HepG2 (cell line): ENCODE data around the gene HERC4. TPM values are rescaled to one million over a fixed set of nuclear protein-coding genes. Genes with fewer than 3 reads are reported as not detected.

Experiments used
- ATAC-seq: fragments of 200-7000 bp; cut with Tn5 transposase; 3 replicates; pipeline ENCODE4 v1.9.1; 2020; ENCODE audit warnings: mild to moderate bottlenecking, moderate library complexity
- BruUV-seq: library from RNA; stranded (reverse); fragments of 400-500 nt; replicated peaks from 2 replicates; lab custom pipeline; 2021; lab: Mats Ljungman, UMichigan
- CTCF ChIA-PET: fragments of 300-600 bp; formaldehyde crosslinking; extraction: SDS; loops from one replicate; lab custom pipeline; 2021; ENCODE audit warnings: low total read pairs, inconsistent platforms, low intra/inter-chr PET ratio; lab: Yijun Ruan, JAX
- POLR2A ChIA-PET: fragments of 350-600 bp; sonication (Branson Sonifier 250); formaldehyde crosslinking; loops from one replicate; lab custom pipeline; 2020; ENCODE audit warnings: antibody characterized with exemption, inconsistent platforms; lab: Yijun Ruan, JAX
- DNase-seq: peaks from one replicate; pipeline ENCODE4 v3.0.0-alpha.2; 2015; ENCODE audit warnings: low spot score
- FAIRE-seq: peaks from 3 replicates; lab custom pipeline; 2011; peaks lifted over from hg19 to GRCh38; lab: Jason Lieb, UNC
- H2AFZ ChIP-seq: one replicate; pipeline ENCODE4 v1.6.1; 2011; ENCODE audit warnings: low read length, inconsistent platforms
- H3K27ac ChIP-seq: fragments of 300-600 bp; 3 replicates; pipeline ENCODE4 v1.8.0; 2011; ENCODE audit warnings: mixed run types, mild to moderate bottlenecking, mixed read lengths, low read length, inconsistent platforms; ENCODE audit not compliant: insufficient read depth; ENCODE audit errors: extremely low read length
- H3K27me3 ChIP-seq, 2 experiments: fragments of 200-600 bp in 1 of 2; 2 replicates in 1 of 2; 3 replicates in 1 of 2; pipeline versions ENCODE4 v1.6.0 to v1.8.0; 2011; ENCODE audit warnings: low read length in 2 of 2, mild to moderate bottlenecking in 2 of 2, moderate library complexity in 2 of 2, inconsistent platforms in 1 of 2; ENCODE audit not compliant: insufficient read depth in 2 of 2, control insufficient read depth in 1 of 2
- H3K36me3 ChIP-seq, 2 experiments: fragments of 200-600 bp in 1 of 2; replicated peaks in 1 of 2; 2 replicates in 1 of 2; 3 replicates in 1 of 2; pipeline versions ENCODE4 v1.5.1 to v1.8.0; 2011; ENCODE audit warnings: low read length in 2 of 2, inconsistent platforms in 1 of 2; ENCODE audit not compliant: insufficient read depth in 2 of 2, control insufficient read depth in 1 of 2
- H3K4me1 ChIP-seq: 2 replicates; pipeline ENCODE4 v1.5.1; 2012; ENCODE audit warnings: low read length, inconsistent platforms; ENCODE audit not compliant: insufficient read depth
- H3K4me2 ChIP-seq: 2 replicates; pipeline ENCODE4 v1.6.0; 2011; ENCODE audit warnings: low read depth, low read length, inconsistent platforms
- H3K4me3 ChIP-seq, 3 experiments: fragments of 200-600 bp in 1 of 3; sonication (generic), shearing (Covaris generic) in 1 of 3; replicated peaks in 1 of 3; 2 replicates each; pipeline ENCODE4 v1.5.1; 2011 to 2016; ENCODE audit warnings: low read length in 3 of 3, inconsistent platforms in 2 of 3, low read depth in 2 of 3, mild to moderate bottlenecking in 2 of 3, control low read depth in 1 of 3, mixed read lengths in 1 of 3; ENCODE audit not compliant: insufficient read depth in 1 of 3
- H3K79me2 ChIP-seq: one replicate; pipeline ENCODE4 v1.6.1; 2011; ENCODE audit warnings: low read length, inconsistent platforms; ENCODE audit not compliant: insufficient read depth
- H3K9ac ChIP-seq: 2 replicates; pipeline ENCODE4 v1.6.0; 2011; ENCODE audit warnings: mild to moderate bottlenecking, low read depth, low read length, inconsistent platforms; ENCODE audit not compliant: insufficient read depth
- H3K9me3 ChIP-seq: 2 replicates; pipeline ENCODE4 v1.5.1; 2012; ENCODE audit warnings: mild to moderate bottlenecking, low read length
- H4K20me1 ChIP-seq: 2 replicates; pipeline ENCODE4 v1.6.0; 2011; ENCODE audit warnings: inconsistent platforms, mild to moderate bottlenecking, low read length, moderate library complexity; ENCODE audit not compliant: insufficient read depth
- ARID5B ChIP-seq: IDR thresholded peaks from 2 replicates; pipeline ENCODE4 v1.4.0; 2020; ENCODE audit warnings: mild to moderate bottlenecking, missing genetic modification reagents
- FOXP1 ChIP-seq, 2 experiments: fragments of 450-650 bp in 1 of 2; IDR thresholded peaks; 2 replicates each; pipeline ENCODE4 v1.6.1; 2017 to 2018; ENCODE audit warnings: antibody characterized with exemption in 1 of 2
- GABPA ChIP-seq, 2 experiments: IDR thresholded peaks; 2 replicates each; pipeline ENCODE4 v1.6.1; 2011 to 2016; ENCODE audit warnings: low read depth in 2 of 2, low read length in 1 of 2, missing biosample characterization in 1 of 2, missing genetic modification characterization in 1 of 2
- GPBP1L1 ChIP-seq: sonication (generic); formaldehyde crosslinking; IDR thresholded peaks from 2 replicates; pipeline ENCODE4 v1.5.0; 2020; ENCODE audit warnings: mild to moderate bottlenecking, missing genetic modification reagents
- KLF15 ChIP-seq: sonication (generic); formaldehyde crosslinking; IDR thresholded peaks from 2 replicates; pipeline ENCODE4 v1.8.1; 2023; ENCODE audit warnings: borderline replicate concordance, mild to moderate bottlenecking, inconsistent platforms, missing genetic modification reagents, mixed read lengths
- SKI ChIP-seq: fragments of 450-650 bp; IDR thresholded peaks from one replicate; pipeline ENCODE4 v1.6.1; 2018; ENCODE audit warnings: mild to moderate bottlenecking; ENCODE audit not compliant: partially characterized antibody
- STAT6 ChIP-seq: sonication (generic); formaldehyde crosslinking; IDR thresholded peaks from 2 replicates; pipeline ENCODE4 v1.4.0; 2020; ENCODE audit warnings: missing genetic modification reagents, mild to moderate bottlenecking, borderline replicate concordance
- ZFP37 ChIP-seq: sonication (generic); formaldehyde crosslinking; IDR thresholded peaks from 2 replicates; pipeline ENCODE4 v1.4.0; 2020; ENCODE audit warnings: missing genetic modification reagents, borderline replicate concordance
- ZNF180 ChIP-seq: sonication (generic); formaldehyde crosslinking; IDR thresholded peaks from 2 replicates; pipeline ENCODE4 v1.4.0; 2020; ENCODE audit warnings: low read depth, missing genetic modification reagents, borderline replicate concordance
- ZNF343 ChIP-seq: sonication (generic); formaldehyde crosslinking; IDR thresholded peaks from 2 replicates; pipeline ENCODE4 v1.4.0; 2020; ENCODE audit warnings: mild to moderate bottlenecking, missing genetic modification reagents
- WGBS: methylation state at CpG from one replicate; pipeline ENCODE4 v1.1.6; 2017; ENCODE audit warnings: low lambda C conversion rate; 5-methylcytosine and 5-hydroxymethylcytosine counted together
- in situ Hi-C: cut with HindIII; loops from 2 replicates; pipeline ENCODE4 v1.10.0; 2017; ENCODE audit warnings: low pct_unique_long_range_greater_than_20kb; ENCODE audit not compliant: extremely low pct_ligation_motif_present
- intact Hi-C: fragments of 100-400 bp; cut with micrococcal nuclease; formaldehyde crosslinking; loops from one replicate; pipeline ENCODE4 v1.10.0; 2022; ENCODE audit not compliant: unreplicated experiment
- polyA plus RNA-seq, 8 experiments: library from polyadenylated mRNA; depleted of rRNA in 3 of 8; stranded (reverse) in 7 of 8; unstranded in 1 of 8; fragments of >200 nt; fragmentation: Illumina TruSeq in 4 of 8; extraction: Trizol in 4 of 8; gene quantifications; 2 replicates each; pipeline versions ENCODE4 v1.2.1 to v1.2.3, GENCODE V29; 2011 to 2016; ENCODE audit warnings: low read depth in 4 of 8, missing spikeins in 1 of 8, mixed read lengths in 1 of 8; ENCODE audit not compliant: insufficient read depth in 1 of 8
- total RNA-seq, 5 experiments: library from RNA; depleted of rRNA; stranded (reverse); fragments of >200 nt; fragmentation: Illumina TruSeq; extraction: Trizol; gene quantifications; 2 replicates each; pipeline ENCODE4 v1.2.3, GENCODE V29; 2016; ENCODE audit warnings: low read depth in 1 of 5

HERC4 gene
- total and polyA plus RNA-seq, 2 of the 13 experiments (the other 11 are each of a cell fraction or from before 2014, with no cell fraction given): 9.8 to 20.2 TPM

GRCh38 chr10:68047122-68047521, 28.0 kb downstream of the HERC4 start:
- Histone ChIP-seq H3K27ac (no peak overlapping the region), H3K27me3 (no peaks in the 10 kb centered on the region), H3K9ac (no peak overlapping the region), H3K4me1 (peaks cover 11% of the 10 kb centered on the region; the same call in 1 of the 2 replicates), H3K9me3 (no peaks in the 10 kb centered on the region), H3K4me2 (no peak overlapping the region), H2AFZ (no peak overlapping the region), H3K4me3 (no peak overlapping the region), H3K36me3 (no peaks in the 10 kb centered on the region; a peak in 1 of 5 replicates), H3K79me2 (no peaks in the 10 kb centered on the region), H4K20me1 (no peaks in the 10 kb centered on the region)
- no peak for ATAC-seq
- no peak for DNase-seq
- BruUV-seq: no TSS peak
- FAIRE-seq: no peak
- 97% methylated on average over 1 of the region's 1 CpG for WGBS
- ChIA-PET POLR2A (no interaction called here), CTCF (no interaction called here)
- in situ Hi-C loops: no loop called here
- intact Hi-C loops: no loop called here
- no peak for TF ChIP-seq STAT6 (CRISPR knock-in tag)
- no peak for TF ChIP-seq ZNF343
- no peak for TF ChIP-seq GABPA (IDR thresholded peaks at IDR 0.05; ENCODE audit: low read depth, low read length)
- no peak for TF ChIP-seq GABPA (CRISPR knock-in tag; IDR thresholded peaks at IDR 0.05; ENCODE audit: low read depth)
- TF ChIP-seq FOXP1 (IDR thresholded peaks at IDR 0.05): no peak
- TF ChIP-seq FOXP1 (CRISPR knock-in tag; IDR thresholded peaks at IDR 0.05): no peak
- no peak for TF ChIP-seq KLF15
- TF ChIP-seq SKI: no peak
- no peak for TF ChIP-seq ZNF180
- TF ChIP-seq GPBP1L1 (CRISPR knock-in tag): no peak
- no peak for TF ChIP-seq ARID5B (CRISPR knock-in tag)
- no peak for TF ChIP-seq ZFP37 (CRISPR knock-in tag)
